Fibroblast of gingiva (primary cell): Measurements from ENCODE around the gene MTMR12.

Source experiments
- DNase-seq: peaks from one replicate; pipeline ENCODE4 v3.0.0-alpha.2; 2011; ENCODE audit warnings: low read depth

The MTMR12 gene

DNA sequence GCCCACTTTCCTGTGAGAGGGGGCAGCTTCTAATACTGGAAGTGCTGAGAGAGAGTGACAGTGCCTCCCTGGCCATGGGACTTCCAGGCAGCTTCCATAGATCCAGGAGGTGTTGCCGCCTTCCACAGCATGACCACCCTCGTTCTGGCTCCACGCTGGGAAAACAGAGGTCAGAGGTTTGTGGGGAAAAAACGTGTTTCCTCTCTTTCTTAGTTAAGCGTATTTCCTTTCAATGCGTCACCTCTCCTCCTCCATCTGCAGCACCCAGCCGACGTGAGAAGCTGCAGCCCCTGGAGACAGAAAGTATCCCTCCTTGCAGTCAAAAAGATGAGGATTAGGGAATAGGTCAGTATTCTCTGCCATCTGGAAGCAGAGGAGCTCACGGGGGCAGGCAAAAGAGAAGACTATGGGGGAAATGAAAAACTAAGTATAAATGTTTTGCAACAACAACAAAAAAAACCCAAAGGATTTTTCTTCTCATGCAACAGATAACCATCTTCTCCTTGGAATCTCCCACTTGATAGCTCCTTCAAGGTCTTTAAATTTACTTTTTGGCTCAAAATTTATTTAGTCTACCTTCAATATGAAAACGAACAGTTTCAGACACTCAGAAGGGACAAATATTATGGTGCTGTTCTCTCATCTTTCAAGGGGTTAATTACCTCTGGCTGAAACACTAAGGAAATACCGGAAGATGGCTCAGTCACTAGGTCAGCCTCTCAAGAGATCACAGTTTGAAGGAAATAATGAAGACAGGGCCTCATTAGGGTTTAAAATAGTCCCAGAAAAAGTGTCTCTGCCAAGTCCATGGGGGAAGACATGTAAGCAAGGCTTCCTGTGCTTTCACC is 38.0 kb downstream of the MTMR12 start:
- DNase-seq: no peak

DNA sequence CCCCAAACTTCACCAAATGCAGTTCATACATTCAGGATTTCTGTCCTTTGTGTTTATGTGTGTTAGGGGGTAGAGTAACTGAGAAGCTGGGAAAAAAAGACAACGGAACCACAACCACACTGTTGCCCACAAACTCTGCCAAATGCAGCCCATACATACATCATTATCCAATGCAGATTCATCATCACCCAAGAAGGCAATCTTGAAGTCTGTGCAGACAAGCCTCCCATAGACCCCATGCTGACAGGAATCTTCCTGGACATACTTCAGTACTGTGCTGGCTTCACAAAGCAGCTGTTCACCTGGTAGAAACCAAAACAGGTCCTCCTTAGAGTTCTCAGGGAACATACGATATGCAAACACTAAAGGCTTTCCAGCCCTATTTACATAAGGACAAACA is 38.9 kb downstream of the MTMR12 start:
- no peak for DNase-seq

DNA sequence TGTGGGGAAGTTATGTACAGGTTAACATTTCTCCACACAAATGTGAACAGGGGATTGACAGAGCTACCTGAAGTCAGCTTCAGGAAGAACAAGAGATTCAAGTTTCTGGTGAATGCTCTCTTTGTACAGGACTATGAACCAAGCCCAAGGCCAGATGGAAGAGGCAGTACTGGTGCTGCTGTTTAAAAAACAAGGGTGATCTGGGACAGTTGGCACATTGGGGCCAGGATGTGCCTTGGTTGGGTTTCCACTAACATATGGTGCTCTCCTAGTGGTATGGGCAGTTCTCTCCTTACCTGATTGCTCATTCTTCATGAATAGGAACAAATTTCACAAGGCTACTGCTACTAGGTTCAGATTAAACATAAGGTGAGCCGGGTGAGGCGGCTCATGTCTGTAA is 40.0 kb downstream of the MTMR12 start:
- DNase-seq: no peak

DNA sequence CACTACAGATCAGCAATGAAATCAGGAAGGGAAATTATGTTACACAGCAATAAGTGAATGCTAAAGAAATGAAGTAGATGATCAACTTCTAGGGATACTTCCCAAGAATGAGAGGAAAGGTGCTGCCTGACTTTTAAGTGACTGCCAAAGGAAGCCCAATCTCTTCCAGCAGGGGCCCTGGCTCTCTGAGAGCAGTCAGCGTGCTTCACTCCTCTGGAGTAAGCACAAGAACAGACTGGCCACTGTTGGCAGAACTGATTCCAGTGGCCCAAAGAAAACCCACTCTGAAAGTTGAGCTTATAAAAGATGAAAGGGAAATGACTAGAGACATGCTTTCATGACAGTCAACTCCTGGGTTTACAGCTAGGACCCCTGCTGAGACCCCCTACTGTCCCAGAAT is 41.8 kb downstream of the MTMR12 start:
- no peak for DNase-seq

DNA sequence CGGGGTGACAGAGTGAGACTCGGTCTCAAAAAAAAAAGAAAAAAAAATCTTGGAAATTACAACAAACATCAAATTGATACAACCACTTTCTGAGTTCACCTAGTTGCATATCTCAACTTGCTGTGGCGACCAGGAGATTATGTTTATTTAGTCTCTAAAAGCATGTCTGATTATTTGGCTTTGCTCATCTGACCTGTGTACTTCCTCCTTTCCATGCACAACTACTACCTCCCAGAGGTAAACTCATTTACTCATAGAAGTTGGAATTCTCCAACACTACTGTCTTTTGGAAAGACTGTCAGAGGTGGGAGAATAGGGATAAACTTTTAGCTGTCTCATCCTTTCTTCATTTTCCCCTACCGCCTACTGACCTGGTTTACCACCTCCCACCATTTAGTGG is 42.6 kb downstream of the MTMR12 start:
- no peak for DNase-seq

DNA sequence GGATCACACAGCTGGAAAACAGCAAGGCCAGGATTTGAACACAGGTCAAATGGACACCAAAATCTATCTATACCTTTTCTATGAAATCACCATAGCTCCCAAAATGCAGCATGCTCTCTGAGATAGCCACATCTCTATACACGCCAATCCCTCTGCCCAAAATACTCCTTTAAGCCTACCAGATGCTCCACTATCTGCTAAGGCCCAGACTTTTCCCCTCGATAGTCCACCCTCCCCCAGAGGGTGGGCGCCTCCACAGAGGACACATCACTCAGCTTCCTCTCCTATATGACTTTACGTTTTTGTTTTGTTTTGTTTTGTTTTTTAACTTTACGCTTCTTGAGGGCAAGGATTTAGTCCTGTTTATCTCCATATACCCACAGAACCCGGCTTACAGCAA is 46.8 kb downstream of the MTMR12 start:
- no peak for DNase-seq

DNA sequence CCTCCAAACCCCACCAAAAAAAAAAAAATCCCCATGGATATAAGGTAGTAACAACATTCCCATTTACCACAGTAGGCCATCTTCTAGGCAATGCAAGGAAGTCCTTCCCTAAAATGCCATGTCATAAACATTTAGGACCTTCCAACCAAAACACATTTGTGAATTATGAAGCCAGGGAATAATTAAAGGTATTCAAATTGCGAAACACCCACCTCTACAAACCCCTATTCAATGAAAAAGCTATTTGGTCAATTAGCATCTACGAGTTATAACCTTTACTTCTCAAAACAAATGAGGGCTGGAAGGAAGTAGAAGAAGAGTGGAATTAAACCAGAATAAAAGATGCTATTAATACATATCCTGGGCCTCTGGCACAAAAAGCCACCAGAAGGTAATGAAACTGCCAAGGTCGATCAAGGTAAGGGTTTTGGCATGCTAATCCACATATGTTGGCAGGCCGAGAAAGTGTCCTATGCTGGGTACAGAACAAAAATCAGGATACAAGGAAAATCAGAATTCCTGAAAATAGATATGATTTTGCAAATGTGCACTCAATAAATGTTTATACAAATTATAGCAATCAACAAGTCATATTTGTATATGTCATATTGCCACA is 47.7 kb downstream of the MTMR12 start:
- DNase-seq: no peak

DNA sequence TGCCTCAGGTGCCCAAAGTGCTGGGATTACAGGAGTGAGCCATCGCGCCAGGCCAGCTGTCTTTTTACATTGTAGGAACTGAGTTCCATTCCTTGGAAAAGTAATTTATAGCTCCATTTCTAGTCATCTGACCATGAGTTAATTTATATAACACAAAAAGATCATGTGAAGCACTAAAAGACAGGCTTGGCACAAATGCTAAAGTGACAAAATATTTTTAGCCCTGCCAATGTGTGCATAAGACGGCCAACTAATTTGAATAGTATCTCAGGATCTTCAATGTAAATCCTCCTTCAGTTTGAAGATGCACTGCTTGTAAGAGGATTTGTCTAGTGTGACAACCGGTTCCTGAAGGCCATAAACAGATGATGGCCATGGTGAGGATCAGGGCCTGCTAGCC is 49.1 kb downstream of the MTMR12 start:
- no peak for DNase-seq

DNA sequence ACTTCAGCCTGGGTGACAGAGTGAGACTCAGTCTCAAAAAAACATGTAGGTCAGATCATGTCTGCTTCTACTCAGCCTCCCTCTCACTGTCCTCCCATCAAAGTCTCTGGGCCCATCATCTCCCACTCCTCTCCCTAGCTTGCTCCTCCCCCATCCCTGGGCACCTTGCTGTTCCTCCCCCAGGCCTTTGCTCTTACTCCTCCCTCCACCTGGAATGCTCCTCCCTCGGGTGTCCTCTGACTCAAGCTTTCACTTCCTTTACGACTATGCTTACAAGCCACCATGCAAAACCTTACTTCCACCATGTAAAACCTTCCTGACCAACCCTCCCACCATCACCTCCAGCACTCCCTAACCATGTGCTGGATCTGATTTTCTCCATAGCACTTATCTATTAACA is 51.5 kb downstream of the MTMR12 start:
- no peak for DNase-seq

DNA sequence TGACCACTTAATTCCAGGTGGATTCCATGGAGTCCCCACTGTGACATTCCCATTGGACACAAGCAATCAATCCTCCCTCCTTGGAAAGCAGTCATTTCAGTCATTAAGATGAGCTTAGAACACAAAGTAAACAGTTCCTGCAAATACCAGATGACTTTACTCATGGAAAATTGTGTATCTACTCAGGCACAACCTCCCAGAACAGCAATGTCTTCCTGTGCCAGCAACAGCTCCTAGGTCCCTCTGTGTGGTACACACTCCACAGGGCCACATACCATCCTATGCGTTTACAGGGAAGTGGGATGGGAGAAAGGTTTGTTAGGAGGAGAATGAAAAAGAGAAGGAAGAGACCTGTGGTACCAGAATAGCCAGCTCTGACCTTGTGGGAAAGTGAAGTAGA is 53.7 kb downstream of the MTMR12 start:
- peak; percentile 31 for DNase-seq

DNA sequence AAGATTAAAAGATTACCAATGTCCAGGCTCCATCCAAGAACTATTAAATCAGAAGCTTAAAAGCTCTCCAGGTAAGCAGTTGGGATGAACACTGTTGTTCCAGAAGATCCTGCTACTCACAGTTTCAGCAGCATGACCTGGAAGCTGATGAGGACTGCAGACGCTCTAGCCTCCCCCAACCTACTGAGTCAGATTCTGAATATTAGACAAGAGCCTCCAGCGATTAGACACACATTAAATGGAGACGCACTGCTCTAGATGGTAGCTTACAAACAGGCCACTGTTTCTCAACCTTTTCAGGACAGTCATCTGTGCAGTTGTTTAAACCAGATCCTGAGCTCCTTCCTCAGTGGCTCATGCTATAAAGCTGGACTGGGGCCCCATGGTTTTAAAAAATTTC is 54.3 kb downstream of the MTMR12 start:
- DNase-seq: no peak

DNA sequence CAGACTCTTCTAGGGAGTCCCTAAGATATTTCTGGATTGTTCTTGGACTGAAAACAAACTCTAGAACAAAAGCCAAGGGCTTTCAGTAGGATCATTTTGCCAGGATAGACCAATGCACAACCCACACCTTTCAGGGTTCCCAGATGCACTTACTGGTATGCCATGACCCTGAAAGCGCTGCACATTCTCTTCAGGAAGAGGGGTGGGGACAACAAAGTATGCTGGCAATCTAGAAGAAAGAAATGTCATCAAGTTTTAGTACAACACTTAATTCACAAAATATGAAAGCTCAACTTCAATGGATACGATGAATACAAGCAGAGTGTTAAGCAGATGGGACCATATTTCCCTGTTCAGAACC is 57.2 kb downstream of the MTMR12 start:
- no peak for DNase-seq

DNA sequence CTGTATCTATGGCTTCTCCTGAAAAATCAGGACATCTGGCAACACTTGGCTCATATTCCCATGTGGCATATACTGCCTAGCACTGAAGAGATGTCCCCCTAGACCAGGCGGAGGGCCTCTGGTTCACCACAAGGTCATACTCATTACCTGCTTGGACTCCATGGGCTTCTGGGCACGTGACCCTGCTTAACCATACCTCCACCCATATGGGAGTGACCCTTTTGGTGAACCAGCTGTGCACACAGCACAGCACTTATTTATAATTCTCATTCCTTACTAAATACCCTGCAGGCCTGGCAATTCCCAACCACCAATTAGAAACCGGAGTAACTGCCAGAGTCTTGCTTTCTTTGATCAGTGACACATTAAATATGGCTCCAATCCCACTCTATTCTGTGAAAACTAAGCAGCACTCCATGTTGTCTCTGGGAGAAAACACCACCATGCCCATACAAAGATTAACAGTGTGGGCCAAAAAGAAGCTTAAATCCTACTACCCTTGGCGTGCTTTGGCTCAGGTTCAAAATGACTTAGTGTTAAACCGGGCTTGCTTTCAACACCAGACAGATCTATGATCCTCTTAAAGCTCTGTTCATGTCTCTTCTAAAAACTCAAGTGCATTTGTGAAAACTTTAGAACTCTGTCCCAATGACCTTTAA is 57.7 kb downstream of the MTMR12 start:
- DNase-seq: peak; percentile 82

DNA sequence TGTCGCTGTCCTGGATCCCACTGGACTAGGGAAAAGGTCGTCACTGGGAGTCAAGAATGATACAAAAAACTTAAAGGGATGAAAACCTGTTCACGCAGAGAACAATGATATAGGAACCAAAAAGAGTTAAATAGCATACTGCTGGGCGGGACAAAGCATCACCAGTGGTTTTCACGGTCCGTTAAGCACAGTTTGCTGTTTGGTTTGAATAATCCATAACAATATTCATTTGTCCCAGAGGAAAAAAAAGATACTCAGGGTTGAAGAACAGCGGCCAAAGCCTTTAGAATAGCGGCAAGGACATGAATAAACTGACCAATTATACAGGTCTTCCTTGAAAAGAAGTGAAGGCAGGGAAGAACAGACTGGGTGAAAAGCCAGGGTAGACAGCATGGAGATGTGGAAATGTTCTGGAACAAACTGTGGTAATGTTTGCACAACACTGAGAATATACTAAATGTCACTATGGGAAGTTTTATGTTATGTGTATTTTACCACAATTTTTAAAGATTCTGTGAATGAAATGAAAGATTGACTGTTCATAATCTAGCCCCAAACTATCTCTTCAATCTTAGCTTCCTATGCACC is 60.8 kb downstream of the MTMR12 start:
- peak; percentile 75 for DNase-seq

DNA sequence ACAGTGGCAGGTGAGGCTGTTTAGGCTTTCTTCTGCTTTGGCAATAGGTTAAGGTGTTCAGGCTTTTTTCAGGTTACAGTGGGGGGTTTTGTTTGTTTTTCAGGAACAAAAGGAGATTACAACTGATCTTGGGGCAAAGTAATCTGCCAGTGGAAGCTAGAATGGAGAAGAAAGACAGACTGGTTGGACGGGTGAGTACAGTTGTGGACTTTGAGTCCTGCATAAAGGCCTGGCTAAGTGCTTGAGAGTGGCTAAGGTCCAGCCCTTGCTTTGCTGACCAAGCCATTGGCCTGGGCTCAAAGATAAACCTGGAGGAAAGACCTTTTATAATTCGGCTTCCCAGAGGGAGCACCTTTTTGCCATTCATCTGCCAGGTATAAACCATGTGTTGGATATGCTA is 63.1 kb downstream of the MTMR12 start:
- no peak for DNase-seq

DNA sequence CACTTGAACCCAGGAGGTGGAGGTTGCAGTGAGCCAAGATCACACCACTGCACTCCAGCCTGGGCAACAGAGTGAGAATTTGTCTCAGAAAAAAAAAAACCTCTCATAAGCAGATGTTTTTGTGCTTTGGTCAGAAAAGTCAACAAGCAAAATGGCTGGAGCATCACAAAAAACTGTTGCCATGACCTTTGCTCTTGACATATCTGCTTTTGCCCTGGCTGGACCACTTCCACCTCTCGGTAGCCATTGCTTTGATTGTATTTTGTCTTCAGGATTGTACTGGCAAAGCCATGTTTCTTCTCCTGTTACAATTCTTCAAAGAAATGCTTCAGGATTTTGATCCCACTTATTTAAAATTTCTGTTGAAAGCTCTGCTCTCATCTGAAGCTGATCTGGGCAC is 67.0 kb downstream of the MTMR12 start:
- no peak for DNase-seq

DNA sequence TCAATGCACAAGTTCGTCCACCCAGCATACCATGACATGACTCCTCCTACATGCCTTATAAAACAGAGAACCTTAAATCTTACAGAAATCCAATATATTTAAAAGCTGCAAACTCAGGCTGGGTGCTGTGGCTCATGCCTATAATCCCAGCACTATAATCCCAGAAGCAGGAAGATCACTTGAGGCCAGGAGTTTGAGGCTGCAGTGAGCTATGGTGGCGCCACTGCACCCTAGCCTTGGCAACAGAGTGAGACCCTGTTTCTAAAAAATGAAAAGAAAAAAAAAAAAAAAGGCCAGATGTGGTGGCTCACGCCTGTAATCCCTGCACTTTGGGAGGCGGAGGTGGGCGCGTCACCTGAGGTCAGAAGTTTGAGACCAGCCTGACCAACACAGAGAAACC is 68.7 kb downstream of the MTMR12 start:
- DNase-seq: no peak

DNA sequence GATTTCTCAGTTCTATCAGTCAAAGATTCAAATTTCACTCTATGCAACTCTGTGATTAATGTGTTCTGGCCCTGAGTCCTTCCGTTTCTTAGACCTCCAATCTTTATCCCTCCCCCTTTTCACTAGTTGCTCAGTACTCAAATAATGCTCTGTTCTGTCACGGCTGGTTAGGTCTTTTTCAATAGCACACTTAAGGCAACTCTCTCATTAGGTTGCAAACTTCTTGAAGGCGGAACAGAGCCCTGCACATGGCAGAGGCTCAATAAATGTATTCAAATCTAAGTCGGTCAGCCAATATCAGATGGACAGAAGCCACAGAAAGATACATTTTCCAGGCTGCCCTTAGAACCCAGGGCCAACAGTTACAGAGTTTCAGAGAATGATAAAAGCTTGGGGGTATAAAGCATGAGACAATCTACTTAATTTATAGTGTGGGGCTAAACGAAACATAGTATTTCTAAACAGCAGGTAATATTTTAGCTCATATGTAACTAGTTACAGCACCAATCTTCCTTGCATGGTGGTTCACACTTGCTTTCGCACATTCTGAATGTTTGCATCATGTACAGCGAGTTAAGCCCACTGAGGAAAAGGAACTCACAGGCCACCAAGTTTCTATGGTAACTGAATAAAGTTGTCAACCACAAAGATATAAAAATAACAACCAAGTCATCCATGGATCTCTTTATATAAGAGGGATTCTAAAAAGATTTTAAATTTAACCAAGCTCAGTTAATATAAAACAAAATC is 71.5 kb downstream of the MTMR12 start:
- DNase-seq: no peak

DNA sequence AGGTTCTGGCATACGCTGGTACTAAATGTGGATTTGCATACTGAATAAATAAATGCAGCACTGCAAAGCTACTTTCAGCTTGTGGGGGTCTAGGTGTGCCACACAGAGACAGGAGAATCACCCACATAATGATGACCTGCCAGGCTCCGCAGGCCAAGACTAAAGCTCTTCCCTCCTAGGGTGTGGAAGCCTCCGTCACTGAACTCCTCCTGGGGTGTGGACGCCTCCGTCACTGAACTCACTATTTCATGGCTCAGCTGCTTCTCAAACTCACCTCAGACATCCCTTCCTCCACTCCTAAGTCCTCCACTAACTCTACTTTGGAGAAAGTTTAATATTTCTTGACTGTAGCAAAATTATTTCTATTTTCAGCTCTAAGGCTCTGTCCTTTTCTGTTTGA is 73.4 kb downstream of the MTMR12 start:
- DNase-seq: no peak

DNA sequence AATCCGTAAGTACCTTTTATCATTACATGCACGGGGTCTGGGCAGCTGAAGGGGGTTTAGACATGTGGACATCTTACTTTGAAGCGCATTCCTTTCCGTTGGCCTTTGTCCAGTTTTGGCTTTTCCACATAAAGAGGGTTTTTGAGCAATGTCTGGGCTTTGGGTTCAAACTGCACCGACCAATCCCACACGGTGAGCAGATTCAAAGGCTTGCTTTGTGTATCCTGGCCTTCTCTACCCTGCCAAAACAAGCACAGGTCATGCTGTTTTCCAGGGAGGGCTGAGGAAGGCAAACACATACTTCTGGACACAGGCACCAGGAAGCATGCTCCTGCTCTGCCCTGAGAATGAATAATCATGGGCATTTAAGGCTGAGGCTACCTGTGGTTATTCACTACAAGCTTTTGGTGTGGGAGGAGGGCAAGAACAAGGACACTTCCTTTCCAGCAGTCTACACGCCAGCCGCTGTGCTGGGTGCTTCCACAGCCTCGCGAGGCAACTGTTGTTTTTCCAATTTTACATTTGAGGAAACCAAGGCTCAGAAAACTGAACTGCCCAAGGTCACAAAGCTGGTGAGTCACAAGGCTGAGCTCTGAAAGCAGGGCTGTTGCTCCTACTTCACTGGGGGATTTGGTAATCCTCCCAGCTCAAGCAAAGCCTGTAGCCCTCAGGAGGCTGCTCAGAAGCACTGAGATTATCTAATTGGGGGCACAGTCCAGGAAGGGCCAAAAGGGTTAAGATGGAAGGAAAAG is 78.9 kb downstream of the MTMR12 start:
- peak; percentile 37 for DNase-seq

DNA sequence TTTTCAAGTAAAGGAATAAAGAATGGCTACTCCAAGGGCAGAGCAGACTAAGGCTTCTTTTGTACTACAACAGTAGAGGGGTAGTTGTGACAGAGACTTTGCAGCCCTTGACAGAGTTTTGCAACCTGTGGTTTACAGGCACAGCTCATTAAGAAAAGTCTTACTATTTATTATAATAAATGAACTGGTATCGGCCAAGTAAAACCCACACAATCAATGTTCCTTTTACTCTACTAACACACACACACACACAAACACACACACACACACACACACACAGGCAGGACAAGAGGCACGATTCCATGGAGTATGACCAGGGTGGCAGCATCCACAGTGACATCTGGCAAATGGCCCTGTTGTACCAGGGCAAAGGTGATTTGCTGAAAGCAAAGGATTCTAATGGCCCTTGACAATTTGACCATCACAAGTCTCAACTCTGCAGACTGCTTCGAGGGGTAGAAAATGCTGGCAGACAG is 79.5 kb downstream of the MTMR12 start:
- DNase-seq: no peak
